GM12872 (cell line): ENCODE data around the gene AGAP1.

Source experiments
- CTCF ChIP-seq: IDR thresholded peaks from 3 replicates; pipeline ENCODE4 v1.5.1; 2011; ENCODE audit warnings: low read depth, mild to moderate bottlenecking, low read length, moderate library complexity; ENCODE audit not compliant: insufficient read depth

AGAP1 gene

GRCh38 chr2:235976516-235976915, 482.7 kb downstream of the AGAP1 start:
- no peak for TF ChIP-seq CTCF

GRCh38 chr2:235976956-235977355, 483.1 kb downstream of the AGAP1 start:
- no peak for TF ChIP-seq CTCF

DNA sequence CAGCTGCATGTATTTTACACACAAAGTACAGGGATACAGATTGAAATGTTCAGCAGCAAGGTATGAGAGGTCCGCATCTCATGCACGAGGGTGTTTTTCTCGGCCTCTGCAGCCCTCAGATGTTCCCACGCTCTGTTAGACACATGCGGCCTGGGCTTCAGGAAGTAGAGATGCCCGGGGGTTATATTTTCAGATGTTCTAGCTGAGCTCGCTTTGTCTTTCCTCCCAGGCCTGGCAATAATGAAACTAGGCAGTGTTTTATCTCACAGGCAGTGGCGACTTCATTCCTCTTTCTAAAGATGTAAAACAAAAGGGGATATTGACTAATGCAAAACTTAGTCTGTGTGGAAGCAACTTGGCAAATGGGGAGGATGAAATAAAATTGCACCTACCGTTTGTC, 483.6 kb downstream of the AGAP1 start:
- no peak for TF ChIP-seq CTCF

- TF ChIP-seq CTCF: no peak
These were observed 484.2 kb downstream of the AGAP1 start for GRCh38 chr2:235978022-235978421.

DNA sequence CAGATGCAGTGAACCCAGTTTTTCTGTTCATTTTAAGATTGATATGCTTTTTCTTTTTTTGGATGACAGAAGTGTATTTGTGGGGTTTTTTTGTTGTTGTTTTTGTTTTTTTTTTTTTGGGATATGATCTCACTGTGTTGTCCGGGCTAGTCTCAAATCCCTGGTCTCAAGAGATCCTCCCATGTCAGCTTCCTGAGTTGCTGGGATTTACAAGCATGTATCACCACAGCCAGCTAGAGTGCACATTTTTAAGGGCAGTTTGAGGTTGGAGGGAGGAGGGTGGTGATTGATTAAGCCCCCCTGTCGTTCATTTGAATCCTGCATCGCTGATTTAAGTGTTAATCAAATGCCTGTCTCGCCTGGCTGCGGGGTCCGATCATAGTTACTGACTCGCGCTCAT, 485.2 kb downstream of the AGAP1 start:
- TF ChIP-seq CTCF: no peak

DNA sequence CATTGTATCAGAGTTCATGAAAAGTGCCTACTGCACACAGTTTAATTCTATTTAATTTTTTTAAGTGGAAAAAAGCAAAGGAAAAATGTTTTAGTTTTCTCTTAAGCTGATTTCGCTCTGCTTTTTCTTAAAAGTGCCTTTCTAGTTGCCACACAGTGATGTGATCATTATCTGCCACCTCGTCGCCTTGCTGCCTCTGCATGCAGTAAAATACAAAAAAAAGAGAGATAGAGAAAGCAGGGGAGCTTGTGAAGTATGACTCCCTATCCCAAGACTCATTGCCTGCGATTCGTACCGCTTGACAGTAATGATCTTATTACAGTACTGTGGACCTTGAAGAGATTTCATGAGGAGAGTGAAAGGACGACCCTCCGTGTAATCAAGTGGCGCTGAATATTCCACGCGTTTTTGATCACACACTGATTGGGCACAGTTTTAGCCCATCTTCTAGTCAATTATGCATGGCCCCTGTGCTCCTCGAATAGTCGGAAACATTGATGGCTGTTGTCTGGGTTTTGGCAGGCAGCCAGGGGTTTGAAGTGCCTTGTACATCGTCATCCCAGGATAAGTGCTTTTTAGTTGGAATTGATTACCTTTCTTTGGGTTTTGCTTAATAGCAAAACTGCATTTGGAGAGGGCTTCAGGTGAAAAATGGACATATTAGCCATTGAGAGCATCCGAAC, 486.1 kb downstream of the AGAP1 start:
- TF ChIP-seq CTCF: no peak

GRCh38 chr2:235981631-235982030, 487.8 kb downstream of the AGAP1 start:
- no peak for TF ChIP-seq CTCF
